ENCODE measurements around the gene KRT85. TPM values are rescaled to one million over a fixed set of nuclear protein-coding genes. Genes with fewer than 3 reads are reported as not detected.

The KRT85 gene
- total RNA-seq, 1 donor from 2014 or later, result not detected

DNA sequence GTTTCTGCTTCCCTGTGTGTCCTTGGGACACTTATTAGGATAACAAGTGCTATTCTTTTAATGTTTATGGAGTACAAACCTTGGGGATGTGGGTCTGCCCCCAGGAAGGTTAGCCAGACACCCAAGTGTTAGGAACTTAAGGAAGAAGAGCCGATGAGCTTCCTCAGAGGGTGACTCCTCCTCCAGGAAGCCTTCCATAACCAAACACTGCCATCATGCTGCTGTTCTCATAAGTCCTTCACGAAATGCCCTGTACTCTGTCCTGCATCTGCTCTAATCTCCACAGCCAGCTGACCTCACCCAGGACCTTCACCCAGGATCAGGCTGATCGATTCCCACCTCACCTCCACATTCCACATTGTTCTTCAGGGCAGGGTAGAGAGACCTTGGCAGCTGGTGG lies 1.2 kb upstream of the KRT85 start:
- H3K27me3 Mint-ChIP-seq, result peaks cover 4% of the 10 kb centered on the region
- H3K4me3 Mint-ChIP-seq, result no peak overlapping the region
- no peaks in the 10 kb centered on the region for H3K36me3 Mint-ChIP-seq (ENCODE audit: low read depth)
- DNase-seq, result no peak
- no peaks in the 10 kb centered on the region for H3K4me1 Mint-ChIP-seq
- H3K9me3 Mint-ChIP-seq, result no peaks in the 10 kb centered on the region
- intact Hi-C loops (cut with micrococcal nuclease), result no loop called here
- no peak overlapping the region for H3K27ac Mint-ChIP-seq

- Mint-ChIP-seq H3K27me3 (peaks cover 4% of the 10 kb centered on the region), H3K27ac (no peak overlapping the region), H3K4me1 (no peaks in the 10 kb centered on the region), H3K36me3 (ENCODE audit: low read depth) (no peaks in the 10 kb centered on the region), H3K9me3 (no peaks in the 10 kb centered on the region), H3K4me3 (no peak overlapping the region)
- no peak for DNase-seq
- intact Hi-C loops (cut with micrococcal nuclease), result no loop called here
Observed at GRCh38 chr12:52367876-52368275, 595 bp upstream of the KRT85 start.

DNA sequence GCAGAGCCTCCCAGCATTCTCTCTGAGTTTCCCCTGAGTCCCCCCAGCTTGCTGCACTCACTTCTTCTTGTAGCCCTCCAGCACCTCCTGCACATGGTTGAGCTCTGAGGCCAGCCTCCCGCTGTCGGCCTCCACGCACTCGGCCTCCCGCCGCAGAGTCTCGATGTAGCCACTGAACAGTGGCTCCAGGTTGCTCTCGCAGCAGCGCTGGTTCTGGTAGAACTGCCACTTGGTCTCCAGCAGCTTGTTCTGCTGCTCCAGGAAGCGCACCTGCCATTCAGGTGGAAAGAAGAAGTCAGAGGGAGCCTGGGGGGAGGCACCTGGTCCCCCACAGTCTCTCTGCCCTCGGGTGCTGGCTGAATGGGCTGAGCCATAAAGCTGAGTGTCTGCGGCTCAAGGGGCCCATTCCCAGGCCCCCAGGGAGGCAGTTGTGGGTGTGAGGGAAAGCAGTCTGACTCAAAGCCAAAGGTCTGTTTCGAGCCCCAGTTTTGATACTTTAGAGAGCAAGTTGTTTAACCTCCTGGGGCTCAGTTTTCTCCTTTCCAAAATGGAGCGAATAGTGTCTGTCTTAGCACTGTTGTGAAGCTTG lies 2.3 kb downstream of the KRT85 start:
- Mint-ChIP-seq H3K36me3 (ENCODE audit: low read depth) (no peaks in the 10 kb centered on the region), H3K27ac (no peak overlapping the region), H3K4me1 (no peaks in the 10 kb centered on the region), H3K9me3 (no peaks in the 10 kb centered on the region), H3K4me3 (no peak overlapping the region), H3K27me3 (peaks cover 2% of the 10 kb centered on the region)
- DNase-seq, result no peak
- intact Hi-C loops (cut with micrococcal nuclease), result no loop called here

GRCh38 chr12:52364061-52364460 lies 3.2 kb downstream of the KRT85 start:
- peaks cover 4% of the 10 kb centered on the region for H3K4me1 Mint-ChIP-seq
- H3K36me3 Mint-ChIP-seq (ENCODE audit: low read depth), result no peaks in the 10 kb centered on the region
- H3K9me3 Mint-ChIP-seq, result no peaks in the 10 kb centered on the region
- intact Hi-C loops (cut with micrococcal nuclease), result no loop called here
- no peak overlapping the region for H3K4me3 Mint-ChIP-seq
- H3K27ac Mint-ChIP-seq, result no peak overlapping the region
- no peak for DNase-seq
- H3K27me3 Mint-ChIP-seq, result peaks cover 4% of the 10 kb centered on the region

DNA sequence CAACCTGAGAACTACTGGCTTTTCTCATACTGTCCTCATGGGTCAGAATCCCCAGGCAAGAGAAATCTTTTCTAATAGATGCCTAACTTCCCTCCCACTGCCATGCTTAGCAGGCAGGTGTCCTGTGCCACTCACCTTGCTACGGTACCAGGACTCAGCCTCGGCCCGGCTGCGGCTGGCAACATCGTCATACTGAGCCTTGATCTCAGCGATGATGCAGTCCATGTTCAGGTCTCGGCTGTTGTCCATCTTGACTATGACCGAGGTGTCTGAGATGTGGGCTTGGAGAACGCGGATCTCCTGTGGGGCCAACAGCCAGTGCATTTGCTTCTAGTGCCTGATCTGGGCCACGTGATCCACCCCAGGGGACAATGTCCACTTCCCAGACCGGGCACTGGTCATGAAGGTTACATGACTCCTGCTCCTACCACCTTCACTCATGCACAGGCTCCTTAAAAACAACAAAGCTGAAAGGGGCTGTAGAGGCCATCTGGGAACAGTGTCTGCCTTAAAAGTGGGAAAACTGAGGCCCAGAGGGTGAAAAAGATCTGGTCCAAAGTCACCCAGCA lies 4.1 kb downstream of the KRT85 start:
- intact Hi-C loops (cut with micrococcal nuclease), result no loop called here
- DNase-seq, result no peak

GRCh38 chr12:52362118-52362726 lies 5.1 kb downstream of the KRT85 start:
- Mint-ChIP-seq H3K9me3 (no peaks in the 10 kb centered on the region), H3K4me3 (no peak overlapping the region), H3K27ac (no peak overlapping the region), H3K4me1 (peaks cover 12% of the 10 kb centered on the region), H3K36me3 (ENCODE audit: low read depth) (no peaks in the 10 kb centered on the region), H3K27me3 (peaks cover 2% of the 10 kb centered on the region)
- peak; percentile 63 for DNase-seq
- intact Hi-C loops (cut with micrococcal nuclease), result no loop called here

More for the DNA sequence above, 4.1 kb downstream of the KRT85 start:
- H3K36me3 Mint-ChIP-seq (ENCODE audit: low read depth), result no peaks in the 10 kb centered on the region
- H3K27ac Mint-ChIP-seq, result no peak overlapping the region
- H3K4me1 Mint-ChIP-seq, result peaks cover 12% of the 10 kb centered on the region
- no peaks in the 10 kb centered on the region for H3K9me3 Mint-ChIP-seq
- H3K4me3 Mint-ChIP-seq, result no peak overlapping the region
- peaks cover 2% of the 10 kb centered on the region for H3K27me3 Mint-ChIP-seq

DNA sequence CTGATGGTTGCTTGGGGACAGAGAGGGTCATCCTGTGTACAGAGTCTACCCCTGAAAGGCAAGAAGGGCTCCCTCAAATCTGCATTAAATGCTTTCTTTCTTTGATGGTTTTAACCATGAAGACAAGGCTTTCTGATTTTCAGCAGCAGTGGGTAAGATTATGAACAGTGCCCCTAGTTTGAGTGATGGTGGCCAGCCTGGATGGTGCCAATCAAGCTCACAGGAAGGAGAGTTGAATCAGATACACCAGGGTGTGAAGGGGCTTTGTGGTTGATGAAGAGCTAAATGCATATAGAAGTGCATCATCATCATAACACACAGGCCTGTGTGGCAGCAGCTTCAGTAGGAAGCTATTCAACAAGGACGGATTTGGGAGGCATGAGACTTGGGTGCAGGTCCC lies 5.7 kb downstream of the KRT85 start:
- peaks cover 12% of the 10 kb centered on the region for H3K4me1 Mint-ChIP-seq
- no peak overlapping the region for H3K4me3 Mint-ChIP-seq
- intact Hi-C loops (cut with micrococcal nuclease), result no loop called here
- no peaks in the 10 kb centered on the region for H3K36me3 Mint-ChIP-seq (ENCODE audit: low read depth)
- H3K9me3 Mint-ChIP-seq, result no peaks in the 10 kb centered on the region
- peaks cover 2% of the 10 kb centered on the region for H3K27me3 Mint-ChIP-seq
- H3K27ac Mint-ChIP-seq, result no peak overlapping the region
- DNase-seq, result no peak

GRCh38 chr12:52360663-52361271 lies 6.5 kb downstream of the KRT85 start:
- intact Hi-C loops (cut with micrococcal nuclease), result no loop called here
- Mint-ChIP-seq H3K36me3 (ENCODE audit: low read depth) (no peaks in the 10 kb centered on the region), H3K4me1 (peaks cover 12% of the 10 kb centered on the region)

GRCh38 chr12:52360106-52360662 lies 7.1 kb downstream of the KRT85 start:
- Mint-ChIP-seq H3K27me3 (peaks cover 2% of the 10 kb centered on the region), H3K27ac (no peak overlapping the region), H3K9me3 (no peaks in the 10 kb centered on the region), H3K4me1 (peaks cover 12% of the 10 kb centered on the region), H3K4me3 (no peak overlapping the region), H3K36me3 (ENCODE audit: low read depth) (no peaks in the 10 kb centered on the region)
- no peak for DNase-seq
- intact Hi-C loops (cut with micrococcal nuclease), result no loop called here

More at GRCh38 chr12:52360663-52361271, 6.5 kb downstream of the KRT85 start:
- no peak for DNase-seq
- H3K27ac Mint-ChIP-seq, result no peak overlapping the region
- no peak overlapping the region for H3K4me3 Mint-ChIP-seq
- no peaks in the 10 kb centered on the region for H3K9me3 Mint-ChIP-seq
- peaks cover 2% of the 10 kb centered on the region for H3K27me3 Mint-ChIP-seq

GRCh38 chr12:52359621-52360061 lies 7.6 kb downstream of the KRT85 start:
- Mint-ChIP-seq H3K9me3 (no peaks in the 10 kb centered on the region), H3K36me3 (ENCODE audit: low read depth) (no peaks in the 10 kb centered on the region), H3K27ac (no peak overlapping the region), H3K4me3 (no peak overlapping the region), H3K27me3 (peaks cover 2% of the 10 kb centered on the region), H3K4me1 (peaks cover 12% of the 10 kb centered on the region)
- DNase-seq, result no peak
- intact Hi-C loops (cut with micrococcal nuclease), result no loop called here

DNA sequence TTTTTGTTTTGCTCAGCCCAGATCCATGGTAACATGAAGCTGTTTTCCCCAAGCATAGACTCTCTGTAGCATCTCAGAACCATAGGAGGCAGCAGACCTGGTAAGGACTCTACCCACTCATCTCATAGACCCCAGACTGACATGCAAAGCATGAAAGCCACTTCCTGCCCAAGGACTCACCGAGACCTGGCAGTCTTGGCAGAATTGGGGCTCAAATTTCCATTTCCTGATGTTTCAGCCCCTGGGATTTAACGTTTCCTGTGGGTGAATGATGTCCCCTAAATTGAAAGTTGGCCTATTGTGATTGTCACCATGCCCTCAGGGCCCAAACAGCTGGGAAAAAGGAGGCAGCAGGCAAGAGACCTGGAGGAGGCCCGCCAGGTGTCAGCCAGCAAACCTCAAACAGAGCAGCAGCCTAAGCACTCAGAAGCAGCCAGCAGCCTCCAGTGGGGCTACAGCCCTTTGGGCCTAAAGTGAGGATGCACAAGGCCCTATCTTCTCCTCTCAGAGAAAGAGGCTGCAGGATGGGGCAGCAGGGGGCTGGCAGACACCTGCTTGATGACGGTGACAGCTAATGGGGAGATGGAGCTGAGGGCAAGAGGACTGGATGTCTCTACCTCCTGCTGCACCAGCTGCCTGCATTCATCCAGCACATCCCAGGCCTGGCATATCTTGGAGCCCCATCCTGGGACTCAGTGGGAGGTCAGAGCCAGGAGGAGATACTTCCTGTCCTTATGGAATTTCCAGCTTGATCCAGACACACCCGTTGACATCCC lies 8.5 kb downstream of the KRT85 start:
- Mint-ChIP-seq H3K36me3 (ENCODE audit: low read depth) (no peaks in the 10 kb centered on the region), H3K4me3 (no peak overlapping the region), H3K27ac (no peak overlapping the region), H3K27me3 (peaks cover 6% of the 10 kb centered on the region), H3K4me1 (peaks cover 12% of the 10 kb centered on the region), H3K9me3 (no peaks in the 10 kb centered on the region)
- DNase-seq, result peak; percentile 64
- intact Hi-C loops (cut with micrococcal nuclease), result no loop called here

DNA sequence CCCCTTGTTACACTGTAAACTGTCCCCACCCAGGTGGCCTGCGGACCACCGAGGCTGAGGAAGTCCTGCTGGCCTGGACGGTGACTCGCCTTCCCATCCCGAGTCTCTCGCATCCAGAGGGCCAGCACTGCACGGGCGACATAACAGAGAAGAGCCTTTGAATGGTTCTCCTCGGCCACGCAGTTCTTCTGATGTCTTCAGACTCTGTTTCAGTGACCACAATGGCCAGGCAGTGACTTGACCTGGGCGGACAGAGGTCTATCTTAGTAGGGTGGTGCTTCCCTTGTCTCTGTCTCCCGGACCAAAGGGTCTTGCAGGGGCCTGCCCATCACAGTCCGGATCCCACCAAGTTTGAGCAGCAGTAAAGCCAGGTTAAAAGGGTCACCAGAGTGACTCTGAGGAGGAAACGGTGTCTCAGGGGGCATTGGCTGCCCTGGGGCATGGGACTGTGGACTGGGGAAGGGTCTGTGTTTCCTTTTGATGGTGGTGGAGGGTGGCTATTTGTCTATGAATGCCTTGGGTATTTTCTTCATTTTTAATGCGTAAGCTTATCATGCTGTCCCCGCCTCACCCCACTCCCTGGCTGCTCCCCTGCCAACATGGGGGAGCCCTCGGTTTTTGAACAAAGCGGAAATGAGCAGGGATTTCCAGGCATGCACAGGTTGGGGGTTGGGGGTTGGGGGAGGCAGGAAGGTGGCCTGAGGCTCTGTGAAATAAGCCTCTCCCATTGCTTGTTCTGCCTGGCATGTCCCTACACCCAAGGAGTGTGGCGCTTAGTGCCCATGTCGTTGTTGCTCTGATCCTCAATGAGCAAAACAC lies 10.3 kb downstream of the KRT85 start:
- H3K4me3 Mint-ChIP-seq, result no peak overlapping the region
- peaks cover 9% of the 10 kb centered on the region for H3K27me3 Mint-ChIP-seq
- DNase-seq, result no peak
- intact Hi-C loops (cut with micrococcal nuclease), result no loop called here
- H3K9me3 Mint-ChIP-seq, result no peaks in the 10 kb centered on the region
- no peak overlapping the region for H3K27ac Mint-ChIP-seq
- H3K4me1 Mint-ChIP-seq, result peaks cover 12% of the 10 kb centered on the region
- no peaks in the 10 kb centered on the region for H3K36me3 Mint-ChIP-seq (ENCODE audit: low read depth)
